NCI-H2107 treated with DMSO at 0.1 percent for 48 hours (cell line): ENCODE measurements around the gene CD2BP2.
A peak's percentile ranks its signal among the peaks of the same experiment; 100 is the strongest.

ENCODE experiments used
- DNase-seq: peaks from one replicate; lab custom pipeline; 2025; ENCODE audit not compliant: unreplicated experiment; lab: John Stamatoyannopoulos, UW

CD2BP2 gene

DNA sequence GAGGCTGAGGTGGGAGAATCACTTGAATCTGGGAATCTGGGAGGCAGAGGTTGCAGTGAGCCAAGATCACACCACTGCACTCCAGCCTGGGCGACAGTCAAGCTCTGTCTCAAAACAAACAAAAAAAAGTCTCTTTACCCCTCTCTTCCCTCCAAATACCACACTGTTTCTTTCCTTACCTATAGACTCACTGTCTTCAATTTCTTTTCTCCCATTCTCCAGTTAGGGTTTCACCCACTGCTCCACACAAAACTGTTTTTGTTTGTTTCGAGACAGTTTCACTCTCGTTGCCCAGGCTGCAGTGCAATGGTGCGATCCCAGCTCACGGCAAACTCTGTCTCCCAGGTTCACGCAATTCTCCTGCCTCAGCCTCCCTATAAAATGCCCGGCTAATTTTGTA is 6.1 kb upstream of the CD2BP2 start:
- no peak for DNase-seq

DNA sequence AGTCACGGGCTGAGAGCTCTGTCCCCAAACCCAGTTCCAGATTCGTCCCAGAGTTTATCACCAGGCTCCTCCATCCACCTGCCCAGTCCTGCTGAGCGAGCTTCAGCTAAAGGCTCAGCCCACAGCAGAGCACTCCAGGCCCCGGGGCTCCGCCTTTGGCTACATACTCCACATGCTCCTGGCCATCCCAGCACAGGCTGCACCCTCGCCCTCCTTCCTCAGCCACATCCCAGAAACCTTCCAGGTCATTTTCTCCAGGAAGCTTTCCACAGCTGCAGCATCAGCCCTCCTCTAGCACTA is 4.7 kb upstream of the CD2BP2 start:
- DNase-seq: no peak

DNA sequence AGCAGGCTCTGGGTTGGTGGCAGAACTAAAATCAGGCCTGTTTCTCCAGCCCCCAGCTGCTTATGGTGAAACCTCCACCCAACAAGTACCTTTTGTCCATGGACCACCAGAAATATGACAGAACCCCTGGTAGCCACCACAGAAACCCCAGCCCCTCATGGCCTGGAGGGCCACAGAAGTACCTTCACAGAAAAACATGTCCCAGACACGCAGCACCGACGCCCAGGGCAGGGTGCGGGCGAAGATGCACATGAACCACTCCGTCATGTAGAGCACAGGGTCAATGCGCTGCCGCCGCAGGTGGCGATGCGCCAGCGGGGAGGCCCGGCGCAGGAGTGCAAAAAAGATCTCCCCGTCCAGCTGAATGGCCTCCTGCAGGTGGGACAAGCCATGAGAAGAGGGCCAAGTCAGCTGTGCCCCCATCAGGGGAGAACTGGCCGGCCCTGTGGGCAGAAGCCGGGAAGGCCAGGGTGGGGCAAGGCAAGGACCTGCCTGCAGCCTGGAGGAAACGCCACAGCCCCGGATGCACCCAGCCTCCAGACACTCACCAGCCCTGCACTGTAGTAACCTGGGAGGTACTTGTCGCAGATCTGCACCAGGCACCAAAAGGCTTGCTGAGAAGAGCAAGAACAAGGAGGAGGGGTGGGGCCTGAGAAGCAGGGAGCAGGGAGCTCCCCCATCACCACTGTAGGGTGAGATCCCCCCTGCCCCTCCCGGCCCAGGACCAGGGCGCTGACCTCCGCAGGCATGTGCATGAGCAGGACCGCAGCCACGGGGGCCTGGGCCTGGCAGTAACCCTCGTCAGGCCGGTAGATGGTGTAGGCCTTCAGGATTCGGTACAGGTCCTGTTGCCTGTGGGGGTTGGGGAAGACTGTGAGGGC is 4.1 kb upstream of the CD2BP2 start:
- no peak for DNase-seq

DNA sequence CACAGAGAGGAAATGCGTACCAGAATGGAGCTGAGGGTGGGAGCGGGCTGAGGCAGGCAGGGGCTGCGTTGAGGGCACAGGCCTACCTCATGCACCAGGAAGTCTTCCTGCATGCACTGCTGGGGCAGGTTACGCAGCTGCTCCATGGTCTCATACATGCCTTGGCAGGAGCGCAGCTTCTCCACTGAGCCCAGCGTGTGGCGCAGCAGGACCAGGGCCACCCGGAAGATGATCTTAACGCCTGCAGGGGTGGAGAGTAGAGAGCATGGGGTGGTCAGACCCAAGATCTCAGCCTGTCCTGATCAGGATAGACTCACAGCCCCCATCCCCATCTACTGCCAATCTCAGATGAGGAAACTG is 3.4 kb upstream of the CD2BP2 start:
- DNase-seq: no peak

DNA sequence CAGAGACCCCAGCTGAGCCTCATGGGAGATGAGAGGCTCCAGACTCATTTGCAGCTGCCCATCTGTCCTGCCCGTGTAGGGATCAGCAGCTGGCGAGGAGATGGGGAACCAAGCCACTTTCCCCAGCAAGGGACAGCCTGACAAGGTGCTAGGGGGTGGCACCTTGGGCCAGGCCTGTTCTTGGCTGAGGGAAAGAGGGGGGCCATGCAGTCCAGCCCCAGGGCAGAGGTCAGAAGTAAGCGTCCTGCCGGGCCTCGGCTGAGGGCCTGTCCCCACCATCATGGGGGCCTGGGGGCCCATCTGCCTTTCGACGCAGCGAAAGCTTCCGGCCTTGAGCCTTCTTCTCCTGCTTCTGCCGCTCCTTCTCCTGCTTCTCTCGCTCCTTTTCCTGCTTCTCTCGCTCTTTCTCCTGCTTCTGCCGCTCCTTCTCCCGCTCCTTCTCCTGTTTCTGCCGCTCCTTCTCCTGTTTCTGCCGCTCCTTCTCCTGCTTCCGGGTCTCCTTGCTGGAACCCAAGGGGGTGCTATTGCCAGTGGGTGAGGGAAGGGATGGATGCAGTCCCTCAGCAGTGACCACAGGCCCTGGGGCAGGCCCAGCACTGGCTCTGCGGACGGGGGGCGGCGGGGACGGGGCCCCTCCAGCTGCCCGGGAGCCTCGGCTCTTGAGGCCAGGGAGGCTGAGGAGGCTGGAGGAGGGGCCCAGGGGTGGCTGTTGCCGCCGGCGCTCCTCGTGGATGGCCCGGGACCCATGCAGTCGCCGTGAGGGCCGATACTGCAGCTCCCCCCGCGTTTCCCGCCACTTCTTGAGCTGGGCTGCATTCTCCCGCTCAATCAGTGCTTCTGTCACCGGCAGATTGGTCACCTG is 2.8 kb upstream of the CD2BP2 start:
- no peak for DNase-seq

DNA sequence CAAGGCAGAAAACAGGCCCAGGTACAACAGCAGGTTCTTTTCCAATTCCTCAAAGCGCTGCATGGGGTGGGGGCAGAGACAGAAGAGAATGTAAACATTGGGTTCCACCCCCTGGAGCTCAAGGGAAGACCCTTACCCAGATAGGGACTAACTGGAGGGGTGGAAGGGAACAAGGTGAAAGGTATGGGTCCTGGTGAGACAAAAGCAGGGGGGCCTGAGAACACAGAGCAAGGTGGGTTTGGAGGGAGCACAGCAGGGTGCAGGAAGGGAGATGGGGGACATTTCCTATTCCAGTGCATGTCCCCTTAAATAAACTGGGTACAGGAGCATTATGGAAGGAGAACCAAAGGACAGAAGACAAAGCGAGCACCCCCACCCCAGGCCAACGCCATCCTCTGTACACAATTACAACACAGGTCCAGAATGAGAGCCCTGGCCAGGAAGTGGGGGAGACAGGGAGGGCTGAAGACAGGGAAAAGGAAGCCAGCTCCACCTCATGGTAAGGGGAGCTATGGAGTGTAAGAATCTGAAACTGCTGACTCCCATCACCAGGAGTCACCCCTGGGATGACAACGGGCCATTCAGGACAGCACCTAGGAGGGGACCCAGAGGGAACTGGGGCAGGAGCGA is 2.1 kb upstream of the CD2BP2 start:
- no peak for DNase-seq

DNA sequence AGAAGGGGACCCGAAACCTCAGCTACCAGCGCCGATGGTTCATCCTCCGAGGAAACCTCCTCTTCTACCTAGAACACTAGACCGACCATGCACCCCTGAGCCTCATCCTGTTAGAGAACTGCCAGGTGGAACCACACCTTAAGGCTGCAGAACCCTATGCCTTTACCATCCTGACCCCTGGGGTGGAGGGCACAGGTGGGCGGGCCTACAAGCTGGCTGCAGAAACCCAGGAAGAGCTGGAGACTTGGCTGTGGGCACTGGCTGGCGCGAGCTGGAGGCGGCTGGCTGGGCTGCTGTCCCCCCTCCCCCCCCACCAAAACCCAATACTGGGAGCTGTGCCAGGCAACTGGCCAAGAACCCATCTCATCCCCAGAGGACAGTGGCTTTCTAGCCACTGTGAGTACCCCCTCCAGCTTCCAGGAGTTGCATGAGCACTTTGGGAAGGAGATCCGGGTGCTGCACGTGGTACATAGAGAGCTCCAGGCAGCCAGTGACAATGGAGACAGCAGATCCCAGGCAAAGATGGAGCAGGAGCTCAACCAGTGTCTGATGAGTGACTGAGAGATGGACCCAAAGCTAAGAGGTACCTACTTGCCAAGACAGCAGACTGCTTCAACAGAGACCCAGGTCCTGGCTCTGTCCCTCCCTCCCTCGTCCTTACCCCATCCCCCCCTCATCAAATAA is 1.4 kb upstream of the CD2BP2 start:
- no peak for DNase-seq

DNA sequence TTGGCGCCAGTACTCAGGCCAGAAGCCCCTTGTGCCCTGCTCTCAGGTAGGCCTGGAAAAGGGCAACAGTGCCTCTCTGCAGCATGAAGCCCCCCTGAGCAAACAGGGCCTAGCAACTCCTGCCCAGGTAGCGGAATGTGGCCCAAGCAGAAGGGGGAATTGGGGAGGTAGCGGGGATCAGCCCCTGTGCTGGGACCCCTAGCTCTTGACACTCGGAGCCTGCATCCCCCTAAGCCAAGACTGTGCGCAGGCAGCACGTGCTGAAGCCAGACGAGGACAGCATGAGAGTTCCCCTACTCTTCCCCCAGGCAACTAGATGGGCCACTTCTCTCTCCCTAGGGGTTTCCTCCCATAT is 823 bp upstream of the CD2BP2 start:
- no peak for DNase-seq

DNA sequence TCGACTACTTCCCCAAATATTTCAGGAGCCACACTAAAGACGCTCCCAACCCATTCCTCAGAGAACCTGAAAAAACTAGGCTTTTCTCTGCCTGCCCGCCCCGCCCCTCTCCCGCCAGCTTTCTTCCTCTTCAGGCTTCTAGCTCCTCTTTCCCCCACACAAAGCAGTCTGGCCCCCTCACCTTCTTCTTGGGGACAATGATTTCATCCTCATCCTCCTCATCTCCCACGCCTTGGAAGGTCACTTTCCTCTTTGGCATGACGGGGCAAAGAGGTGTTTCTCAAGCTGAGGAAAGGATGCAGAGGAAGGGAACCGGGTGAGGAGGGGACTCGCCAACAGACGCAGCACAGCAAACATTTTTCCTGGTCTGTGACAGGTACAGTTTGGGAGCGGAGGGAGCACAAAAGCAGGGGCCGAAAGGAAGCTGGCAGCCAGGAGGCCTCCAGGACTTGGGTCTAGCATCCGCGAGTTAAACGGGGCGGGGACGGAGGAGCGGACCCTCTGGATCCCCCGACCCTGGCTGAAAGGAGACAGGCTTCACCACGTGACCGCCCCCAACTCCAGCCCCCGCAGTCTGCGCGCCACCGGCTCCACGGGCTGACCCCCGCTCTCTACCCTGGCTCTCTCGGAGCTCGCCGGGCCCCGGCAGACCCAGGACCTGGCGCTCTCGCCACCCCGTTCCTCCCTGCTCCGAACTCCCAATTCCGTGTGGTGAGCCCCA is 525 bp downstream of the CD2BP2 start:
- DNase-seq: no peak

DNA sequence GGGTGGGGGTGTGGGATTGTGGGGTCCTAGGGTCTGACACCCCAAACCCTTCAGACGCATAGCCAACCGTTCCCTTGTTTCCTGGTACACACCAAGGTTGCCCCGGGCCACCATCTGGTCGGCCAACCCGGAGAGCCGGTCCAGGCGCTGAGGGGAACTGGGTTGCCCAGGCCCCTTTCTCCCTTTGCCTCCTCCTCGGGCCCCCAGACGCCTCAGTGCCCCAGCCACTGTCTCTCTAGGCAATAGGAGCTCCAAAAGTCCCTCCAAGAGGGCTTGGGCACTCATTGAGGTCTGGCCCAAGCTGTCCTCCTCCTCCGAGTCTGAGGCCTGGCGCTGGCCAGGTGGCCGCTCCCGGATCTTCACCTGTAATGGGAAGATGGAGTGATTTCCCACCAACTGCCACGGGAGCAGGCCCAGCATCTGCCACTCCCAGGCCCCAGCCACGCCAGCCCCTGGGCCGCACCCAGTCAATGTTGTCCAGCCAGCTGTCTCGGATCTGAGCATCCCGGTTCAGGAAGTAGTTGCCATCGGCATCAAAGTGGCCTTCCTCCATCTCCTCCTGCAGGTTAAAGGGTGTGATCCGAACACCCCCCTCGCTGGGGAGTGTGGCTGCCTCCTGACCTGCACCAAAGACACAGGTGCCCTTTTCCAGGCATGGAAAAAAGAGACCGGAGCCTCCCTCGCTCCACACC is 1.5 kb downstream of the CD2BP2 start:
- DNase-seq: no peak

DNA sequence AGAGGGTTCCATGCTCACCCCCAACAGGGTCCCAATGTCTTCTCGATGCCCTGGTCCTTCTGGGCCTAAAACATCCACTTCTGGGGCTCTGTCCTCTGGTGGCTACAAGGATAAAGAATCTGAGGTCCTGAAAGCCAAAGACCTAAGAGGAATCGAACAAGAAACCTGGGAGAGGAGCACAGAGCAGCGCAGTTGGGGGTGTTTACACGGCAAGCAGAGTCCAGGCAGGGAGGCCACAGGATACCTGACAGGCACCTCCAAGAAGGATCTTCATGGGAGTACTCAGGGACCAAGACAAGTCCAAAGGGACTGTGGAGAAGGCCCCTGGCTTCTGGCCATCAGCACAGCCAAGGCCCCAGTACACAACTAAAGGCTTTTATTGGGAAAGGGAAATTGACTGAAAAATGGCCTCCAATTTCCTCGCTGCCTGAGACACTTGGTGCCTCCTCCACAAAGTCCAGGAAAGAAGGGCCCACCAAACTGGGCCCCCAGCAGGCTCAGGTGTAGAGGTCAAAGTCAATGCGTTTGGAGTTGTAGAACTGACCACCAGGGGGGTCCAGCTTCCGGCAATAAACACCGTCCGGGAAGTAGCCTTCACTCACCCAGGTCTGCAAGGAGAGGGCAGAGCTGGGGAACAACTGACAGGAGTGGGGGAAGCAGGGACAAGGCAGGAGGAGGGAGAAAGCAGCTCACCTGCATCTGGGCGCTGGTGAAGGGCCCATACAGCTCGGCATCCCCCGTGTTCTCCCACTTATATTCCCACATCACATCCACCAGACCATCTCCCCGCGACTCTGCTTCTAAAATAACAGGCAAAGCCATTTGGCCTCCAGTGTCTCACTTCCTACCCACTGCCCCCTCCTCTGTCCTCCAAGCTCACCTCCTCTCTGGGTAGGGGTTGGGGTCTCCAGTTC is 2.4 kb downstream of the CD2BP2 start:
- DNase-seq: no peak

DNA sequence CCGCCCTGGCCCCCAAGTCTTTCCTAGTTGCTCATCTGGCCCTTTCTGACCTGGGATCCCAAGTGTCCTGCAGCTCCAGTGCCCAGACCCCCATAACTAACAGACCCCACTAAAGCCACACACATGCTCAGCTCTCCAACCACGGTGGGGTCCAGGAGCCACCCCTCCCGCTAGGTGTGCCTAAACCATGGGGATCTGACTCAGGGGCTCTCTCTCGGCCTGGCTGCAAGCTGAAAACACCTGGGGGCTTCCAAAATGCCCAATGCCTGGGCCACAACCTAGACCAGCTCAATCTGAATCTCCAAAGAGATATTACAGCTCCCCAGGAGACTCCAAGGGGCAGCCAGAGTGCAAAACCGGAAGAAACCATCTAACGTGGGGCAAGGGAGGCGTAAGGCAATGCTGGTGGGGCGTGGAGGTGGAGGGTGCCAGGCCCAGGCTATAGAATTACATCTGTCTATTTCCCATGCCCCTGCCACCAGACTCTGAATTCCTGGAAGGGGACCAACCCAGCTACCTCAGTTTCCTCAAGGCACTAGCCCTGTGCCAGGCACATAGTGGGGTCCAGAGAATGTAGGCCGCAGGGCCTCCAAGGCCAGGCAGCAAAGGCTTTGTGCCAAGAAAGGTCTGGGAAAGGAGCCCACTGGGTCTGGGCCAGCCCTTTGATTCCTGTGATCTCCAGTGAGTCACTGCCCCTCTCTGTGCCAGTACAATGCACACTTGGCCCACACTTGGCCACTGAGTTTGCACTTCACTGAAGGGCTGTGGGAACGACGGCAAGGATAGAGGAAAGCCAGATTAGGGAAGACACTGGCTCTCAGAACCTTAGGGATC is 3.3 kb downstream of the CD2BP2 start:
- no peak for DNase-seq

DNA sequence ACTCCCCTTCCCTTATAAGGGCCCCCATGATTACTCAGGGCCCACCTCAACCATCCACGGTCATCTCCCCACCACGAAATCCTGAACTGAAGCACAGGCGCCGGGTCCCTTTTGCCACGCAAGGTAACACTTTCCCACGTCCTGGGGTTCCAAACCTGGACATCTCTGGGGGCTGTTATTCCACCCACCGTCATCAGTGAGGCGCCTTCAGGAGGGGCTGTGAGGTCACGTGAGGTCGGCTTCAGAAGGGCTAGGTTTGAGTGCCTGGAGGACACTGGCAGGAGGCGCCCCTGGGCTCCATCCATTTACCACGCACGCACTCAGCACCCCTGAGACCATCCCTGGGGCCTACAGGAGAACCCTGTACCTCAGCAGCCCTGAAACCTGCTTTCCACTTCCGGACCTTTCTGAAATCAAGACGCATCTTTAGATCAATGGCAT is 4.1 kb downstream of the CD2BP2 start:
- DNase-seq: no peak

DNA sequence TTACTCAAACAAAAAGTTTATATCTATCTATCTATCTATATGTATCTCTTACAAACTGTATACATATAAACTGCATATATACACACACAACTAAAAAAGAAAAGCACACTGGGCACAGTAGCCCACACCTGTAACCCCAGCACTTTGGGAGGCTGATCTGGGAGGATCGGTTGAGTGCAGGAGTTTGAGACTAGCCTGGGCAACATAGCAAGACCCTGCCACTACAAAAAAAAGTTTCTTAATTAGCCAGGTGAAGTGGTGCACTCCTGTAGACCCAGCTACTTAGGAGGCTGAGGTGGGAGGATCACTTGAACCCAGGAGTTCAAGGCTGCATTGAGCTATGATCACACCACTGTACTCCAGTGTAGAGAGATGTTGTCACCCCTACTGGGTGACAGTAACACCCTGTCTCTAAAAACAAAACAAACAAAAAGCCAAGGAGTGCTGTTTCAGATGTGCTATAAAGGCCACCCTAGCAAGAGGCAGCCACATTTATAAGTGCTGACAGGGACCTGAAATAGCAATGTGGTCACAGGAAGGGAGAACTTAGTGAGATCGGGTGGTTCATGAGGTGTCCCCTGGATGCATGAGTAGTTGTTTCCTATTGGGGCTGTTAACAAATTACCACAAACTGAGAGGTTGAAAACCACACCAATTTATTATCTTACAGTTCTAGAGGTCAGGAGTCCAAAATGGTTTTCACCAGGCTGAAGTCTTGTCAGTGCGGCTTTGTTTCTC is 4.8 kb downstream of the CD2BP2 start:
- DNase-seq: no peak

DNA sequence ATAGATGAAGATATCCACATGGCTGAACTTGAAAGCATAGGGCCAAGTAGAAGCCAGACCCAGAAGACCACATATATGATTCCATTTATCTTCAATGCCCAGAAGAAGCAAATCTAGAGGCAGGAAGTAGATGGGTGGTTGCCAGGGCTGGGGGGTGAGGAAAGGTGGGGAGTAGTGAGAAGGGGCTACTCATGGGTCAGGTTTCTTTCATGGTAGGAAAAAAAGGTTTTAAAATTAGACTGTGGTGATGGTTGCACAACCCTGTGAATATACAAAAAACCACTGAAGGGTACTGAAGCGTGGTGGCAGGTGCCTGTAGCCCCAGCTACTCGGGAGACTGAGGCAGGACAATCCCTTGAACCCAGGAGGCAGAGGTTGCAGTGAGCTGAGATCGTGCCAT is 5.4 kb downstream of the CD2BP2 start:
- DNase-seq: peak; percentile 75

DNA sequence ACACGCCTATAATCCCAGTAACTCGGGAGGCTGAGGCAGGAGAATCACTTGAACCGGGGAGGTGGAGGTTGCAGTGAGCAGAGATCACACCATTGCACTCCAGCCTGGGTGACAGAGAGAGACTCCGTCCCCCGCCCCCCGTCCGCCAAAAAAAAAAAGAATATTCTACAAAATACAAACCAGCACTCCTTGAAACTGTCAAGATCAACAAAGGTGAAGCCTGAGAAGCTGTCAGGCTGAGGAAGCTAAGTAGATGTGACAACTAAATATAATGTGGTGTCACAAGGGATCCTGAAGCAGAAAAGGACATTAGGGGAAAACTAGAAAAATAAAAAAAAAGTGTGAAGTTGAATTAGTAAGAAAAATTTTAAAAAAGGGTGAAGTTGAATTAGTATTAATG is 6.2 kb downstream of the CD2BP2 start:
- DNase-seq: no peak

DNA sequence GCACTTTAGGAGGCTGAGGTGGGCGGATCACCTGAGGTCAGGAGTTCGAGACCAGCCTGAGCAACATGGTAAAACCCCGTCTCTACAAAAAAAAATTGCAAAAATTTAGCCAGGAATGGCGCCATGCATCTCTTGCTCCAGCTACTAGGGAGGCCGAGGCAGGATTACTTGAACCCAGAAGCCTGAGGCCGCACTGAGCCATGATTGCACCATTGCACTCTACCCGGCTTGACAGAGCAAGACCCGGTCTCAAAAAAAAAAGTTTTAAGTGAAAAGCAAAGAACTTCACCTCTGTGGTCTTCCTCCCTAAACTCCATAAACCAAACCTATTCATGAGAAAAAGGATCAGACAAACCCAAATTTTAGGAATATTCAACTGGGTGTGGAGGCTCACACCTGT is 7.0 kb downstream of the CD2BP2 start:
- no peak for DNase-seq

DNA sequence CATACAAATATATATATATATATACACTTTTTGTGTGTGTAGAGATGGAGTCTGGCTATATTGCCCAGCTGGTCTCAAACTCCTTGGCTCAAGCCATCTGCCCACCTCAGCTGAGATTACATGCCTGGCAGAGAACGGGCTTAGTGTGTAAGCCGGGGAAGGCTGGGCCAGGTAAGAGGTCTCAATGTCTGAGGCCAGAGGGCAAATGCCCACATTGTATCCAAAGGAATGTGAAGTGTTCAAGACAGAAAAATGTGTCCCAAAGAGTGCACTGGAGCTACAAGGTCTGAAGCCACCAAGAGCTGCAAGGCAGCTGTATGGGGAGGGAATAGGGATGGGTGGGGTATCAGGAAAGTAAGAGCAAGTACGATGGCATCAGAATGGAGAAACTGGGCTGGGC is 8.8 kb downstream of the CD2BP2 start:
- DNase-seq: no peak
